Measurements from ENCODE around the gene FBXO7.

Gene FBXO7

GRCh38 chr22:32533265-32534111 lies 58.9 kb downstream of the FBXO7 start:
- DNase-seq = no peak

DNA sequence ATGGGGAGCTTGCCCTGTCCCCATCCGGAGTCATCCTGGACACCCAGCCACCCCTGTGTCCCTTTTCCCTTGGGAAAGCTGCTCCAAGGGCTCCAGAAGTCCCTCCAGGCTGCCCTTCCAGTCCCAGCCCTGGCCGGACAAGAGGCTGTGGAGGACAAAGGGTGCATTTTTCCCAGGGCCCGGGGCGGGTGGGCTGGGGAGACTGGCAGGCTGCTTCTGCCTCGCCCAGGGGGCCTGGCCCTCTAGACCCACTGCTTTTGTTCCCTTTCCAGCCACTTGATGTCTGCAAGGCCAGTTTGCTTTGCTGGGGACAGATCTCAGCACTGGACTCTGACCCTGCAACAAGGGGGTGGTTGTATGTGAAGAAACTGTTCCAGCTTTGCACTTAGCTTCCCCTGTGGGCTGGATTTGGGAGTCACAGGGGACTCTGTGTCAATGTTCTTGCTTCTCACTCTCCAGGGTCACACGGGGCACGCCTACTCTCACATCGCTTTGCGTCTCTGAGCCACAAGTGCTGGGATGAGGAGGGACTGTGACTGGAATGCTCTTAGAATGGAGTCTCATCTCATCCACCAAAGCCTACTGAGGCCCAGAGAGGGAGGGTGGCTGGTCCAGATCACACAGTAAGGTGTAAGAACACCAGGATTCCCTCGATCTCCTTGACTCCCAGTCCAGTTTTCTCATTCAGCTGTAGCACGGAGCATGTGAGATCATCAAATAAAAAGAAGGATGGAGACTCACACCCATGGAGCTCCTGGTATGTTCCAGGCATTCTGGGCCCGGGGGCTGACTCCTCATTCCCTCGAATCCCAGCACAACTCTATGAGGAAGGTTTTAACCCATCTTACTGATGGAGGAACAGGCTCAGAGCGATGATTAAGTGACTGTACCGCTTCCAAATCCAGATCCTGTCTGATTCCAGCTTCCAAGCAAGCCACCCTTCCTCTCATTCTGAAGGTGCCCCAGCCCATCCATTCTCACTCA lies 59.9 kb downstream of the FBXO7 start:
- DNase-seq = no peak

- no peak for DNase-seq
Measured at GRCh38 chr22:32535531-32536190, 61.0 kb downstream of the FBXO7 start.

DNA sequence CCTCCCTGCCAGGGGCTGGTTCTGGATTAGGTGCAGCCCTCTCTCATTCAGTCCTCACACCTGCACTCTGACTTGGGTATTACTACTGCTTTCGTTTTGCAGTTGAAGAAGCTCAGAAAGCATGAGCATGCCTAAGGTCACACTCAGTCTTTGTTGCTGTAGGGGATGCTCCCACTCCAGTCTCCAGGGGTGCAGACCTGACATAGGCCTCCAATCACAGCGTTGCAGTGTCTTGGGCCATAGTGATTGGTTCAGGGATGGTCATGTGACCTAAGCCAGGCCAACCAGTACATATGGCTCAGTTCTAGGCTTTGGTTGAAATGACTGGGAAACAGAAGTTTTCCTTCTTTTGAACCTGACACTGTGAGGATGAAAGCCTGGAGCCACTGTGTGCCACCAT lies 61.7 kb downstream of the FBXO7 start:
- DNase-seq = no peak

GRCh38 chr22:32538521-32538920 lies 63.9 kb downstream of the FBXO7 start:
- DNase-seq = no peak

GRCh38 chr22:32539631-32540421 lies 65.2 kb downstream of the FBXO7 start:
- no peak for DNase-seq

GRCh38 chr22:32541481-32541880 lies 66.9 kb downstream of the FBXO7 start:
- DNase-seq = no peak

GRCh38 chr22:32542066-32542676 lies 67.6 kb downstream of the FBXO7 start:
- DNase-seq = no peak

DNA sequence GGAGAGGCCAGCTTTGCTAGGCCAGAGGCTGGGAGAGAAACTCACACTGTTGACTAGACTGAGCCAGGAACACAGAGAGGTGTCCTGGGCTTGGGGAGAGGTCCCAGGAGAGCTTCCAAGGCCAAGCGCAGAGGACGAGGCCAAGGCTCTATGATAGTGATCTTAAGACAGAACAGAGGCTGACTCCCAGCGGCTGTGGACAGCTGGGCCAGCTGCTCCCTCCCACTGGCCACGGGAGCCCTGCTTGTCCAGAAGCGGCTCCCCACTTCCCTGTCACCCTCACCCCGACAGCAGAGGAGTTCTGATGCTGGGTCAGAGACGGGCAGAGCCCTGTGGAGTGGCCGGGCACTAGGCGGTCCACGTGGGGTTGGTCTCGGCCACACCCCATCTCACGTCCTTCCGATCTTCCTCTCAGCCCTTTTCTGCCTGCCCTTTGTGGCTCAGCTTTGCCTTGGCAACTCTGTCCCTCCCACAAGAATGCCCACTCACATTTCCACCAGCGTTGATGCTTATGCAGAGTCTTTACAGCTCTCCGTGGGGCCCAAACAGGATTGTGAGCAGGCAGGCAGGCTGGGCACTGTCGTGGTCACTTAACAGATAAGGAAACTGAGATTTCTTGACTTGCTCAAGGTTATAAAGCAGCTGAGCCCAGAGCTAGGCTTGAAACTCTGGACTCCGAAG lies 68.2 kb downstream of the FBXO7 start:
- no peak for DNase-seq

GRCh38 chr22:32544953-32545558 lies 70.4 kb downstream of the FBXO7 start:
- no peak for DNase-seq

DNA sequence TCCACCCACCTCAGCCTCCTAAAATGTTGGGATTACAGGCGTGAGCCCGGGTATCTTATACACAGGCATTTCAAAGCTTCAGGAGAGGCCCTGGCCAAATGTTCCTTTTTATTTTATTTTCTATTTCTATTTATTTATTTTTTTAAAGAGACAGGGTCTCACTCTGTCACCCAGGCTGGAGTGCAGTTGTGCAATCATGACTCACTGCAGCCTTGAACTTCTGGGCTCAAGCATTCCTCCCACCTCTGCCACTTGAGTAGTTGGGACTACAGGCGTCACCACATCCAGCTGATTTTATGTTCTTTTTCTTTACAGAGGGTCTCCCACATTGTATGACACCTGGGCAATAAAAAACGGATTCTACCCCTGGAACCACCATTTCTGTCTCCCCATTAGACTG lies 71.2 kb downstream of the FBXO7 start:
- DNase-seq = no peak

DNA sequence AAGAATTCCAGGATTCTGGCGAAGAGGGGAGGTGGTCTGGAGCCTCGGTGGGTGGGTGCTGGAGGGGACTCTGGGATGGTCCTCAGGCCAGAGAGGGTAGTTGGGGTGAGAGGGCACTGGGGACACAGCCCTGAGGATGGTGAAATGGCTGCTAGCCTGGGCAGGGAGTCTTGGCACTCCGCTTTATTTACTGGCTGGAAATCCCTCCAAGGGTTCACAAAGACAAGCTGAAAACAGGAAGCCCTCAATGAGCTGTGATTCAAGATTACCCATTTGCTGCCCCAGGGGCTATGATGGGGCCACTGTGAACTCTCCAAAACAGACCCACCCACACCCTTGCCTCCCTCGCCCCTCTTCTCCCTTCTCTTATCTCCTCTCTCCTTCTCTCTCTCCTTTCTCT lies 71.9 kb downstream of the FBXO7 start:
- no peak for DNase-seq

- DNase-seq = no peak
Measured at GRCh38 chr22:32546935-32547334, 72.3 kb downstream of the FBXO7 start.

GRCh38 chr22:32548039-32548438 lies 73.4 kb downstream of the FBXO7 start:
- no peak for DNase-seq

Measured in CD4-positive, alpha-beta T cell treated with Interleukin-6 for 4 hours (primary cell).